Liver (tissue), 9 donors: ENCODE measurements around the gene MXRA8. TPM values are rescaled to one million over a fixed set of nuclear protein-coding genes. Genes with fewer than 3 reads are reported as not detected.

Source experiments
- DNase-seq: peaks from one replicate; pipeline ENCODE4 v3.0.0-alpha.2; 2017; ENCODE audit warnings: low spot score
- H3K27ac ChIP-seq, 2 donors: one replicate each; pipeline ENCODE4 v1.7.0; 2013; ENCODE audit warnings: inconsistent platforms in 2 of 2, low read length in 2 of 2, control low read depth in 1 of 2, low read depth in 1 of 2, mild to moderate bottlenecking in 1 of 2
- H3K27me3 ChIP-seq, 4 donors: one replicate each; pipeline versions ENCODE4 v1.6.1 to v1.7.0; 2013; ENCODE audit warnings: low read length in 3 of 4, inconsistent platforms in 1 of 4, mild to moderate bottlenecking in 1 of 4, moderate library complexity in 1 of 4; ENCODE audit not compliant: control insufficient read depth in 4 of 4, insufficient read depth in 4 of 4
- H3K36me3 ChIP-seq, 4 donors: one replicate each; pipeline versions ENCODE4 v1.6.1 to v1.7.0; 2013; ENCODE audit warnings: low read length in 3 of 4, mild to moderate bottlenecking in 3 of 4, low read depth in 1 of 4, moderate library complexity in 1 of 4; ENCODE audit not compliant: control insufficient read depth in 4 of 4, insufficient read depth in 3 of 4
- H3K4me1 ChIP-seq, 4 donors: one replicate each; pipeline versions ENCODE4 v1.6.1 to v1.7.0; 2013; ENCODE audit warnings: low read length in 3 of 4, mild to moderate bottlenecking in 3 of 4, moderate library complexity in 1 of 4; ENCODE audit not compliant: control insufficient read depth in 4 of 4, insufficient read depth in 4 of 4
- H3K4me3 ChIP-seq, 3 donors: one replicate each; pipeline versions ENCODE4 v1.6.1 to v1.7.0; 2013; ENCODE audit warnings: low read length in 3 of 3, control low read depth in 1 of 3, low read depth in 1 of 3, mild to moderate bottlenecking in 1 of 3
- H3K9ac ChIP-seq, 2 donors: one replicate each; pipeline ENCODE4 v1.7.0; 2013; ENCODE audit warnings: low read length in 2 of 2, mild to moderate bottlenecking in 2 of 2, moderate library complexity in 2 of 2, control low read depth in 1 of 2, low read depth in 1 of 2
- H3K9me3 ChIP-seq, 4 donors: one replicate each; pipeline versions ENCODE4 v1.6.1 to v1.7.0; 2013; ENCODE audit warnings: low read length in 3 of 4; ENCODE audit not compliant: control insufficient read depth in 4 of 4
- EGR1 ChIP-seq, 2 donors: IDR thresholded peaks; 2 replicates each; pipeline ENCODE4 v1.6.1; 2016 to 2018; ENCODE audit warnings: antibody characterized with exemption in 2 of 2, low read depth in 2 of 2
- FOXA1 ChIP-seq: IDR thresholded peaks from 2 replicates; pipeline ENCODE4 v1.6.1; 2016; ENCODE audit warnings: antibody characterized with exemption
- FOXA2 ChIP-seq: IDR thresholded peaks from 2 replicates; pipeline ENCODE4 v1.6.1; 2016; ENCODE audit warnings: antibody characterized with exemption
- GABPA ChIP-seq, 2 donors: IDR thresholded peaks in 1 of 2; conservative IDR thresholded peaks in 1 of 2; 2 replicates each; pipeline ENCODE4 v1.6.1; 2016; ENCODE audit warnings: antibody characterized with exemption in 2 of 2, mild to moderate bottlenecking in 1 of 2, moderate library complexity in 1 of 2
- HNF4A ChIP-seq, 2 donors: conservative IDR thresholded peaks; 2 replicates each; pipeline ENCODE4 v1.6.1; 2016; ENCODE audit warnings: antibody characterized with exemption in 2 of 2, mild to moderate bottlenecking in 2 of 2
- HNF4G ChIP-seq: IDR thresholded peaks from 2 replicates; pipeline ENCODE4 v1.6.1; 2016; ENCODE audit warnings: antibody characterized with exemption
- JUND ChIP-seq, 2 donors: IDR thresholded peaks; 2 replicates each; pipeline ENCODE4 v1.6.1; 2016; ENCODE audit warnings: antibody characterized with exemption in 2 of 2
- NR2F2 ChIP-seq: IDR thresholded peaks from 2 replicates; pipeline ENCODE4 v1.6.1; 2016; ENCODE audit warnings: antibody characterized with exemption
- REST ChIP-seq: IDR thresholded peaks from 2 replicates; pipeline ENCODE4 v1.6.1; 2016; ENCODE audit warnings: antibody characterized with exemption, mild to moderate bottlenecking
- RXRA ChIP-seq, 2 donors: IDR thresholded peaks; 2 replicates each; pipeline ENCODE4 v1.6.1; 2017 to 2018; ENCODE audit warnings: antibody characterized with exemption in 2 of 2, mild to moderate bottlenecking in 1 of 2
- SP1 ChIP-seq: IDR thresholded peaks from 2 replicates; pipeline ENCODE4 v1.6.1; 2018; ENCODE audit warnings: antibody characterized with exemption, mild to moderate bottlenecking
- TAF1 ChIP-seq: conservative IDR thresholded peaks from 2 replicates; pipeline ENCODE4 v1.6.1; 2016; ENCODE audit warnings: antibody characterized with exemption, mild to moderate bottlenecking
- ZBTB33 ChIP-seq: IDR thresholded peaks from 2 replicates; pipeline ENCODE4 v1.6.1; 2016; ENCODE audit warnings: antibody characterized with exemption
- WGBS: extraction: QIAGEN DNeasy Blood & Tissue Kit; methylation state at CpG from one replicate; pipeline ENCODE4 v1.1.7; 2013; 5-methylcytosine and 5-hydroxymethylcytosine counted together
- polyA plus RNA-seq, 2 donors: library from polyadenylated mRNA; stranded (reverse) in 1 of 2; unstranded in 1 of 2; fragments of 200-250 nt in 1 of 2; fragments of >200 nt in 1 of 2; fragmentation: Nextera tagmentation in 1 of 2; extraction: Ambion mirVana in 1 of 2; gene quantifications; one replicate each; pipeline versions ENCODE4 v1.2.1 to v1.2.3, GENCODE V29; 2013 to 2015
- total RNA-seq, 2 donors: library from RNA; depleted of rRNA; stranded (reverse); fragments of >200 nt; gene quantifications; one replicate each; pipeline ENCODE4 v1.2.3, GENCODE V29; 2014
- TF ChIP-seq, protein P1 (sequence below): fragments of 150-350 bp; IDR thresholded peaks from 2 replicates; pipeline ENCODE4 v1.5.1; 2017; ENCODE audit warnings: improper control_type of control experiment, low read depth, low read length; ENCODE audit not compliant: missing input control
- TF ChIP-seq, protein P2 (sequence below): IDR thresholded peaks from 2 replicates; pipeline ENCODE4 v1.6.1; 2016; ENCODE audit warnings: antibody characterized with exemption
- donor health status: healthy.
- donor health status: healthy.
- donor health status: healthy.
- donor health status: healthy.
- donor health status: healthy.

Gene MXRA8
- total and polyA plus RNA-seq, 4 donors: 1.8 to 5.9 (median 4.2) TPM

DNA sequence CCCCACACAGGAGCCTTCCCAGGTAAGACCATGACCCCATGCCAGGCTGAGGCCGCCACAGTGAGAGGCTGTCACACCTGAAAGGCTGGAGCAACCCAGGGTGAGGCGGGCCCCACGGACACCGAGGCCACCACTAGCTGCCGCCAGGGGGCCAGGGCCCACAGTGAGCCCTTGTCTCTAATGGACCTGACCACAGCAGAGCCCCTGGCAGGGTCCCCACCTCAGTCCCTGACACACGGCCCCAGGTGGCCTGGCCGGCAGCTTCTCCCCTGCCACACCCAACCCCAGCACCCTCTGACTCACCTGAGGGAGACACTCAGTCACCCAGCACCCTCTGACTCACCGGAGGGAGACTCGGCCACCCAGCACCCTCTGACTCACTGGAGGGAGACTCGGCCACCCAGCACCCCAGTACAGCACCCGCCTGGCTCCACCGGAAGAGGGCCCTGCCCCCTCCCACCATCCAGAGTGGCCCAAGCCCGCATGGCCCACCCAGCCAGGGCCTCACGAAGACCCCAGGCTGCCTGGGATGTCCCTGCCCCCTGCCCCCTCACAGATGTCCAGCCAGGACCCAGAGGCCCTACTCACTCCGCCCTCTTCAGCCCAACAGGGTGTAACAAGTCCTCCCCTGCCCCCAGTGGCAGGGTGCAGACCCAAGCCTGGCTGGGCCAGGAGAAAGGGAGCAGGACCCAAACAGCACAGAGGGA is 13.5 kb downstream of the MXRA8 start:
- peaks cover 0 to 18% (median 4%) of the 10 kb centered on the region in 4 donors for H3K36me3 ChIP-seq
- H3K4me1 ChIP-seq: peaks cover 34 to 58% (median 53%) of the 10 kb centered on the region in 4 donors
- 70% methylated on average over 15 of the region's 15 CpGs for WGBS
- H3K27ac ChIP-seq: peak overlapping the region; percentile 15 to 67
- peak overlapping the region in 1 of 2 donors; percentile 60 for H3K9ac ChIP-seq
- TF ChIP-seq FOXA1: no peak
- TF ChIP-seq, protein P1, sequence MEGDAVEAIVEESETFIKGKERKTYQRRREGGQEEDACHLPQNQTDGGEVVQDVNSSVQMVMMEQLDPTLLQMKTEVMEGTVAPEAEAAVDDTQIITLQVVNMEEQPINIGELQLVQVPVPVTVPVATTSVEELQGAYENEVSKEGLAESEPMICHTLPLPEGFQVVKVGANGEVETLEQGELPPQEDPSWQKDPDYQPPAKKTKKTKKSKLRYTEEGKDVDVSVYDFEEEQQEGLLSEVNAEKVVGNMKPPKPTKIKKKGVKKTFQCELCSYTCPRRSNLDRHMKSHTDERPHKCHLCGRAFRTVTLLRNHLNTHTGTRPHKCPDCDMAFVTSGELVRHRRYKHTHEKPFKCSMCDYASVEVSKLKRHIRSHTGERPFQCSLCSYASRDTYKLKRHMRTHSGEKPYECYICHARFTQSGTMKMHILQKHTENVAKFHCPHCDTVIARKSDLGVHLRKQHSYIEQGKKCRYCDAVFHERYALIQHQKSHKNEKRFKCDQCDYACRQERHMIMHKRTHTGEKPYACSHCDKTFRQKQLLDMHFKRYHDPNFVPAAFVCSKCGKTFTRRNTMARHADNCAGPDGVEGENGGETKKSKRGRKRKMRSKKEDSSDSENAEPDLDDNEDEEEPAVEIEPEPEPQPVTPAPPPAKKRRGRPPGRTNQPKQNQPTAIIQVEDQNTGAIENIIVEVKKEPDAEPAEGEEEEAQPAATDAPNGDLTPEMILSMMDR: peak; percentile 30
- H3K9me3 ChIP-seq: no peaks in the 10 kb centered on the region
- H3K27me3 ChIP-seq: no peaks in the 10 kb centered on the region
- no peak overlapping the region for H3K4me3 ChIP-seq
- no peak for DNase-seq

- no peaks in the 10 kb centered on the region for H3K27me3 ChIP-seq
- peak overlapping the region in 1 of 2 donors; percentile 60 for H3K9ac ChIP-seq
- TF ChIP-seq FOXA2 (peak; percentile 37), REST (no peak), ZBTB33 (no peak), TAF1 (no peak), GABPA (IDR thresholded peaks at IDR 0.05 in 1 of 2, conservative IDR thresholded peaks at IDR 0.05 in 1 of 2) (peak in 1 of 2 donors; percentile 48), SP1 (peak; percentile 65), EGR1 (IDR thresholded peaks at IDR 0.05; ENCODE audit: low read depth in 2 of 2) (peak in 1 of 2 donors; percentile 35), RXRA (IDR thresholded peaks at IDR 0.05) (peak; percentile 89 to 92), HNF4G (peak; percentile 71), NR2F2 (peak; percentile 88), JUND (IDR thresholded peaks at IDR 0.05) (no peak), HNF4A (conservative IDR thresholded peaks at IDR 0.05) (peak; percentile 97 to 99)
- TF ChIP-seq, protein P2, sequence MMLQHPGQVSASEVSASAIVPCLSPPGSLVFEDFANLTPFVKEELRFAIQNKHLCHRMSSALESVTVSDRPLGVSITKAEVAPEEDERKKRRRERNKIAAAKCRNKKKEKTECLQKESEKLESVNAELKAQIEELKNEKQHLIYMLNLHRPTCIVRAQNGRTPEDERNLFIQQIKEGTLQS: no peak
- H3K36me3 ChIP-seq: peaks cover 0 to 24% (median 7%) of the 10 kb centered on the region in 4 donors
- H3K4me1 ChIP-seq: peaks cover 34 to 58% (median 53%) of the 10 kb centered on the region in 4 donors
- H3K9me3 ChIP-seq: no peaks in the 10 kb centered on the region
- no peak for DNase-seq
- no peak overlapping the region for H3K4me3 ChIP-seq
- WGBS: 36% methylated on average over 24 of the region's 24 CpGs
- H3K27ac ChIP-seq: peak overlapping the region; percentile 9 to 67
These were observed 14.4 kb downstream of the MXRA8 start for GRCh38 chr1:1343811-1344421.
